Ureter (tissue), 1 donor: Measurements from ENCODE around the gene ST14. TPM values are rescaled to one million over a fixed set of nuclear protein-coding genes. Genes with fewer than 3 reads are reported as not detected.
"Not testable (repeated sequence)": the region's sequence is repeated elsewhere in the genome, so short reads cannot be mapped to it uniquely, and the experiment has no call there.

Experiments used
- DNase-seq: peaks from one replicate; pipeline ENCODE4 v3.0.0-alpha.2; 2020; ENCODE audit warnings: low spot score
- total RNA-seq: library from RNA; stranded (reverse); gene quantifications from one replicate; pipeline ENCODE4 v1.2.4, GENCODE V29; 2023
- donor health status: DM: yes; HTN: yes; CAD: no.

ST14 gene
- total RNA-seq, 1 donor from 2014 or later, result 103 TPM

DNA sequence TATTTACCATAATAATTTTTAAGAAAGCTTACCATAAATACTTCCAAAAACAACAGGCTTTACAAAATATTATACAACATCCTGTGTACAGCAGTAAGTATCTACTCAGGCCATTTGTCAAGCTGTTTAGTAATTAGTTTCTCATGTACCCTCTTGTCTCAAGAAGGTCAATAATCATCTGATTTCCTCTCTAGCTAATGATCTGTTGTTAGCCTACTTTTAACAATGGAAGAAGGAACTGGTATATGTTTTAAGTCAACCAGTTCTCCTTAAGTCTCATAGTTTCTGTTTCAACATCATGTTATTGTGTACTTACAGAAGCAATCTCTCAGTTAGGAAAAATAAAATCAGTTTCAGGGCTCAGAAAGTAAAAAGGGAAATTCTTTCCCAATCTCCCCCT, 73.9 kb downstream of the ST14 start:
- not testable (repeated sequence) for DNase-seq

DNA sequence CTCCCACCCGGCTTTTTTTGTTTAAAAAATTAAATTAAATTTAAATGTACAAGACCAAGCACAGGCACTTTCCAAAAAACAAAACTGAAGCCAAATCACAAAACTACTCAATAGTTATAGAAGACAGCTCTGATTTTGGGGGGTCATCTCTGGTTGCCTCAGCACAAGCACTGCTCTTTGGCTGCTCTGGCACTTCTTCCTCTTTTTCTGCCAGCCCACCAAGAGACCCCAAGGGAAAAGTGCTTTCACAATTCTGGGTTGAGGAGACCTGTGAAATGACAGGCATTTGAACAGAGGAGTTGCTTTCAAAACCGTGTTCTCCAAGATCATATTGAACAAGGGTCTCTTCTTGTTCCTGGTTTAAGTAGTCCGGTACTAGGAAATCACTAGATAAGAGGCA, 74.3 kb downstream of the ST14 start:
- not testable (repeated sequence) for DNase-seq

DNA sequence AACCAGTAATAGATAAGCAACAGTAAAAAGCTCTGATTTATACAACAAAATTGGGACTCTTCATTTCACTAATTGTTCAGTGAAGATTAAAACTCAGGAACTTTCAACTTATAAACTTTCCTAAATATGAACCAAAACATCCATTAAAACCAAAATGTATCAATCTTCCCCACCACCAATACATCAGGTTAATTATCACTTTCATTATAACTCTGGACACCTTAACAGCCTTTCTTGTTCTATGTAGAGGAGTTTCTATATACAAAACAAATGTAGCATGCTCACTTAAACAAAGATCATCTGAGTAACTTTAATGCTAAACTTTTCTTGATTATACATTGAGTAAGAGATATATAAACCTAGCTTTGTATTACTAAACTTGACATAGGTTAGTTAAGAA, 74.7 kb downstream of the ST14 start:
- no peak for DNase-seq

- no peak for DNase-seq
These were observed 77.9 kb downstream of the ST14 start for GRCh38 chr11:130237282-130238006.

DNA sequence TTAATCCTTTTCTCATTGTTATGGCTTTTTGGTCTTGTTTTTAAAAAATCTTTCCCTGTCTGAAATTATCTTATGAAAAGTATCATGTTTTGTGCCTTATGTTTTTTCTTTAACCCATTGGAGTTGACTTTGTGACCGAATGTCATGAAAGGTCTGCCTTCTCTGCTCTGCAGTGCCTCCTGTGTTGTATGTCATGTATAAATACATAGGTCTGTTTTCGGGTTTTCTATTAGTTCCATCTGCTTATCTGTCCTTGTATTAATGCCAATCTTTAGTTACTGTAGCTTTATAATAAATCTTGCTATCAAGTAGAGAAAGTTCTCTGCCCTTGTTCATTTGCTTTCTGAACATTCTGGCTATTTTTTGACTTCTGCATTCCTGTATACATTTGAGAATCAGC, 82.1 kb downstream of the ST14 start:
- DNase-seq, result no peak

GRCh38 chr11:130243816-130244215, 84.2 kb downstream of the ST14 start:
- no peak for DNase-seq

- DNase-seq, result no peak
These were observed 85.3 kb downstream of the ST14 start for GRCh38 chr11:130244848-130245247.

- not testable (repeated sequence) for DNase-seq
These were observed 85.8 kb downstream of the ST14 start for GRCh38 chr11:130245375-130245774.

DNA sequence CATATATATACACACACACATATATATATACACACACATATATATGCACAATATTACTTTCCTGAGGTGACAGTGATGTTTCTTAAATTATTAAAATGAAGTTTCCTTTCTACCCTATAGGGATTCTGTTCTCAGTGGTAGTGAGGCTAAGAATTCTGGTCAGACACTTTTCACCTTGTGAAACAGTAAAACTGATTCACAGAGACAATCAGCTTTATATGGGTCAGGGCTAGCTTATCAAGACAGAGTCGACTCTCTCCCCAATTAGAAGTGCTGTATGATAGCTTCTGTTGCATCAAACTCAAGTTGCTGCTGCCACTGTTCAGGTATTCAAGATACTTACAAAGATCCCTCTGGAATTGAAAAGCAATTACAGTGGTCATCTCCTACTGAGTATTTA, 86.7 kb downstream of the ST14 start:
- no peak for DNase-seq

DNA sequence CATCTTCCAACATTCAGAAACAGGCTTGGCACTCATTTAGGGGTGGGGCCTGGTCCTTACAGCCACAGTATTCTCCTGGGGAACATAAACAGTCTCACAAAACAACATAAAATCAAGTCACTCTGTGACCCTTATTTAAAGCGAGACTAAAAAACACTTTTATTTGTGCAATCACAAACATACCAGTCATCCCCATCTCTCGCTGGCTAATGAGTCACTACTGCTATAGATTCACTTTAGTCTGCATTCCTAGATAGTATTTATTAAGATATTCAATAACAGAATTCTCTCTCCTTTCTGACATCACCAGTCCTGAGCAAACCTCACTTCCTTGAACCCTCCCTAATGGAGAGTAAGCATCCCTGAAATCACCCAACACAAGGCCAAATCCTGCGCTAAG, 87.2 kb downstream of the ST14 start:
- no peak for DNase-seq

- no peak for DNase-seq
These were observed 87.7 kb downstream of the ST14 start for GRCh38 chr11:130247319-130247718.

DNA sequence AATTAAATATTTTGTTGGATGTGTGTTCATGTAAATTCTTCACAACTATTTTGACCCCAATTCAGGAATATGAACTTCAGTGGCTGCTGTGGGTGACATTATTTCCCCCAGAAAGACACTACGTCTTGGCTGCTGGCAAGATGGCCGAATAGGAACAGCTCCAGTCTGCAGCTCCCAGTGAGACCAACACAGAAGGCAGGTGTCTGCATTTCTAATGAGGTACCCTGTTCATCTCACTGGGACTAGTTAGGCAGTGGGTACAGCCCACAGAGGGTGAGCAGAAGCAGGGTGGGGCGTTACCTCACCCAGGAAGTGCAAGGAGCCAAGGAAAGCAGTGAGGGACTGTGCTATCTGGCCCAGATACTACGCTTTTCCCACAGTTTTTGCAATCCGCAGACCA, 89.8 kb downstream of the ST14 start:
- DNase-seq, result no peak

GRCh38 chr11:130249929-130250328, 90.3 kb downstream of the ST14 start:
- DNase-seq, result not testable (repeated sequence)

DNA sequence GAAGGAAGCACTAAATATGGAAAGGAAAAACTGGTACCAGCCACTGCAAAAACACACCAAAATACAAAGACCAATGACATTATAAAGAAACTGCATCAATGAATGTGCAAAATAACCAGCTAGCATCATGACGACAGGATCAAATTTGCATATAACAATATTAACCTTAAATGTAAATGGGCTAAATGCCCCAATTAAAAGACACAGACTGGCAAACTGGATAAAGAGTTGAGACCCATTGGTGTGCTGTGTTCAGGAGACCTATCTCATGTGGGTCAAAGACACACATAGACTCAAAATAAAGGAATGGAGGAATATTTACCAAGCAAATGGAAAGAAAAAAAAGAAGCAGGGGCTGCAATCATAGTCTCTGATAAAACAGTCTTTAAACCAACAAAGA, 92.2 kb downstream of the ST14 start:
- not testable (repeated sequence) for DNase-seq

Other genes starting within 250 kb of the ST14 start
- gene PRDM10, start 156.9 kb upstream of the ST14 start, total RNA-seq, result 10.3 TPM
- 318 TPM for gene APLP2, start 89.9 kb upstream of the ST14 start, total RNA-seq
- 62.3 TPM for gene ZBTB44, start 155.1 kb downstream of the ST14 start, total RNA-seq